HG02798 (cell line): Measurements from ENCODE around the gene CAPZA3.
"Not testable (repeated sequence)": the region's sequence is repeated elsewhere in the genome, so short reads cannot be mapped to it uniquely, and the experiment has no call there.

Experiments
- ATAC-seq: cut with Tn5 transposase; IDR thresholded peaks from one replicate; pipeline ENCODE4 v1.9.1; 2021; ENCODE audit warnings: mild to moderate bottlenecking; ENCODE audit not compliant: unreplicated experiment, poor library complexity

CAPZA3 gene

GRCh38 chr12:18752947-18753346, 15.0 kb downstream of the CAPZA3 start:
- no peak for ATAC-seq

GRCh38 chr12:18753481-18754123, 15.7 kb downstream of the CAPZA3 start:
- ATAC-seq: no peak

- ATAC-seq: no peak
Observed at GRCh38 chr12:18754124-18754707, 16.3 kb downstream of the CAPZA3 start.

GRCh38 chr12:18755341-18755740, 17.4 kb downstream of the CAPZA3 start:
- no peak for ATAC-seq

- not testable (repeated sequence) for ATAC-seq
Observed at GRCh38 chr12:18766479-18766878, 28.6 kb downstream of the CAPZA3 start.

GRCh38 chr12:18782827-18783226, 44.9 kb downstream of the CAPZA3 start:
- ATAC-seq: no peak

GRCh38 chr12:18785465-18785864, 47.5 kb downstream of the CAPZA3 start:
- ATAC-seq: not testable (repeated sequence)
